Jurkat, Clone E6-1 (cell line): ENCODE measurements around the gene MAP2.
A peak's percentile ranks its signal among the peaks of the same experiment; 100 is the strongest.
"Not testable (repeated sequence)": the region's sequence is repeated elsewhere in the genome, so short reads cannot be mapped to it uniquely, and the experiment has no call there.

Experiments
- DNase-seq: peaks from one replicate; pipeline ENCODE4 v3.0.0-alpha.2; 2011; ENCODE audit warnings: low read depth, low spot score
- H3K4me3 ChIP-seq: 2 replicates; pipeline ENCODE4 v1.5.1; 2011; ENCODE audit warnings: mild to moderate bottlenecking, low read length, control low read depth, moderate library complexity

MAP2 gene

DNA sequence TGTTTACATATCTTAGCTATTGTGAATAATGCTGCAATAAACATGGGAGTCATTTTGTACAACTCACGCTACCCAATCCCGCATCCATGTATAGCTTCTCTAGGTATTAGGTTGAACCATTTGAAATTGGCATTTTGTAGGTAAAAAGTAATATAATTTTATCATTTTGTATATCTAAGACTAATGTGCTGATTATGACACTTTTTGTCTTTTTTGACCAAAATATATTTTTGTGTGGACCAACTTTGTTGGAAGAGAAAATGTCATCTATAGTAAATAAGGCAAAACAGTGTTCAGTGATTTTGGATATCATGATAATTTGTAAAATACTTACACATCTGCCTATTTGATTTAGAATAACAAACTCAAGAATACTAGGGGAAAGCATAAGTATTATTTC is 150.7 kb downstream of the MAP2 start:
- no peak overlapping the region for H3K4me3 ChIP-seq
- DNase-seq: no peak

DNA sequence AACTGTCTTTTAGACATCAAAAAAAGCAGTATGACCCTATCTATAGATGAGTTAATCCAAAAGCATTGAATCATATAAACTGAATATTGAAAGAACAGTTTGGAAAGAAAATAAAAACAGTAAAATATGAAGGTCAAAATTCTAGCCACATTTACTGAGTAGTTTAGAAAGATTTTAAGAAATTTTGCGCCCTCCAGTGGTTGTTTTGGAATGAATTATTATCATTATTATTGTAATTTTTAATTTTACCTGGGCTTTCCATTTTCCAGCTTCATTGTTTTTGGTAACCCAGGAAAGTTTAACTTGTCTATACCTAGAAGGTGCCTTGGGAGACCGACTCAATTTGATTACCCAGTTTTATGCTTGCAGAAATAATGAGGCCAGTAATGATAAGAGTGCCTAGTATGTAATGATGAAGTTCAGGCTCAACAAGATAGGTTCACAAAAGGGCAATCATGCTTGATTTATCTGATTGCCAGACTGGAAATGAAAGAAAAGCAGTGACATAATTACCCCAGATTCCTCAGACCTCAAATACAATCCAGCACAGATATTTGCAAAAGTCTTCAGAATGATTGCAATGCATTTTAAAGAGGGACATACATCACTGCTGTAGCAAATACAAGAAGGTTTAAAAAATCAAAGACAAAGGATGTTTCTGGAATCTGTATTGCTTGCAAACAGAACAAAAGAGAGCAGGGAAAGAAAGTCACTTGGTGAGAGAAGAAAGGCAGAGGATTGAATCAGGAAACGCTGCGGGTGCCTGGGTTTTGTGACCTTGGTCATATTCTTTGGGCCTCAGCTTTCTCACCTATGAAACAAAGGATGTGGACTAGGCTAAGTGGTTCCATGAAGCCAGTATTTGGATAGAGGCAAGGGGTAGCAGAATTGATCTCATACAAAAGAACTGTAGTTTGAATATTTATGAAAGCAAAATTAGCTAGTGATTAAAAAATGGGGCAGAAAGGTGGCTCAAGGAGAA is 153.8 kb downstream of the MAP2 start:
- no peak overlapping the region for H3K4me3 ChIP-seq
- peak; percentile 1 for DNase-seq

DNA sequence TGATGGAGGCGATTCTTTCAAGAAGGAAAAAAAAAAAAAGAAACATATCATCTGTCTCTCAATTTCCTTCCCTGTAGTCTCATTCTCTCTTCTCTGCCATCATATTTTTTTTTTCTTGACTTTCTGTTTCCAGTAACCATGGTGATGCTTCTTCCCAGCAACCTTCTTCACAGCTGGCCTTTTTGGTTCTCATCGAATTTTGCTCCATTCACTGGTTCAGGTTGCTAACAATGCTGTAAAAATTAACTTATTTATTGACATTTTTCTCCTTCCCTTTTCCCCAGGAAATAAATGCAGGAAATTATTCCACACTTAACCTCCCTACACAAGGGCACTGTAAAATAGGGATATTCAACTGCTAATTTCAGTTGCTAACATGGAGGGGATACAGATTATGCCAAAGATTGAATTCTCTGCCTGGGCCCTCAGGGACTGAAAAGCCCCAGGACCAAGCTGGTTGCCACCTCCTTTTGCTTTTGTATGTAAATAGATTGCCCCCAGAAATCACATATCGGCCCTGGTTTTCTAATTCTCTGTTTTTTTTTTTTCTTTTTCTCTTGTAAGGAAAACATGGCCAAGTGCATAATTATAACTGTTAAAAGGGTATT is 154.7 kb downstream of the MAP2 start:
- H3K4me3 ChIP-seq: no peak overlapping the region

DNA sequence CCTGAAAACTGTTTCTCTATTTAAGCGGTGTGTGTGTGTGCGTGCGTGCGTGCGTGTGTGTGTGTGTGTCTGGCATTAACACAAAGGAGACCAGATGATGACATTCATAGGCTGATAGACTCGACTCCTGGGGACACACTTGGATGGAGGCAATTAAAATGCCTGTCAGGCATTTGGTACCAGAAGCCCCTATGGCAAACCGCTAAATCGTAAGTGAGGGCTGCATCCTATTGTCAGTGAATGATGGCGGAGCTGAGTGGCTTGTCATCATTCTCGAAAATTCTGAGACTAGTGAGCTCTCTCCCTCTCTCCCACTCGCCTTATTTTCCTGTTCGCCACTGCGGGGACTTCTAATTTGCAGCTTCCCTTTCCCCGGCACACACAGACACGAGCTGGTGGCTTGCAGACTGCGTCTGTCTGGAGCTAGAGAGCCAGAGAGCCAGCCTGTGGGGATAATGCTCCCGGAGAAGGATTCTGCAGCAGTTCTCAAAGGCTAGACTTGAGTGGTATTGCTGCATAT is 155.4 kb downstream of the MAP2 start:
- DNase-seq: no peak
- no peak overlapping the region for H3K4me3 ChIP-seq

More for the DNA sequence above, 154.7 kb downstream of the MAP2 start:
- DNase-seq: no peak

DNA sequence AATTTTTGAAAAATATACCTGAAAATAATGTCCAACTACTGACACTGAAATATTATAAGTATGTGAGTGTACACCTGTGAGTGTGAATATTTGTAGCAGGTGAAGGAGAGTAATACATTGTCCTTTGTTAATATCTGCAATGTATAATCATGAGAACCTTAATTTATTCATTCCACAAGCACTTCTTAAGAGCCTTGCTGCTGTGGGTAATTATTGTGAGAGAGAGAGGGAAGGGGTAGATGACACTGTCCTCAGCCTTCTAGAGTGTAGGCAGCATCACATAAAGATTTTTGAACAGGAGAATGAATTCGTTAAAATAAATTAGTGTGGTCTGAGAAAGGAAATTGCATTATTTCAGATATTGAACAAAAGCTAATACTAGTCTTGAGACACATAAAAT is 157.2 kb downstream of the MAP2 start:
- no peak overlapping the region for H3K4me3 ChIP-seq
- no peak for DNase-seq

DNA sequence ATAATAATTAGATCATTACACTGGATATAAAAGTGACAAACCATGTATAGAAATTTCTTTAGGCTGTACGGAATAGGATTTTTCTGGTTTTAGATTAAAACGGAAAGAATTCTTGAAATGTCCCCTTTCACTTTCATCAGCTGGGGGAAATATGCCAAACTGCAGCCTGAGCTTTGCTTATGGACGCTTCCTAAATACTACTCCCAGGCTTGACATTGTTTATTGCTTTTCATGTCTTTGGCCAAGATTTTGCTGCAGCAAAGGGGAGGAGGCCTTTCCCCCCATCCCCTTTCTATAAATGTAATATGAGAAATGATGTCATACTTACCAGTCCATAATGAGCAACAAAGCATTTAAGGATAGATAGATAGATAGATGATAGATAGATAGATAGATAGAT is 158.4 kb downstream of the MAP2 start:
- no peak for DNase-seq
- no peak overlapping the region for H3K4me3 ChIP-seq

DNA sequence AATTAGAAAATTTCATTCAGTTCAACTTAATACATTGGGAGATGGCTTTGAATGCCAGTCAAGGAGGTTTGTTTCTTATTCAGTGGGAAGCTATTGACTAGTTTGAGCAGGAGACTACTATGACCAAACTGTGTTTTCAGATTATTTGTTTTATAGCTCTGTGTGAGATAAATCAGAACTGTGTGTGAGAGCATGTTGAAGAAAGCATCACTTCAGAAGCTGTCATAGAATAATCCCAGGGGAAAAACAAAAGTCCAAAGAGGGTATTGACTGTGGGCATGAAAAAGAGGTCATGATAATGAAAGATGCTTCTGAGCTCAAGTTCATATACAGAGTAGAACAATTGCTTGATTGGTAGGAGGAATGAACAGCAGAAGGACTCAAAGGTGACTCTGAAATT is 160.6 kb downstream of the MAP2 start:
- H3K4me3 ChIP-seq: no peak overlapping the region
- DNase-seq: no peak

DNA sequence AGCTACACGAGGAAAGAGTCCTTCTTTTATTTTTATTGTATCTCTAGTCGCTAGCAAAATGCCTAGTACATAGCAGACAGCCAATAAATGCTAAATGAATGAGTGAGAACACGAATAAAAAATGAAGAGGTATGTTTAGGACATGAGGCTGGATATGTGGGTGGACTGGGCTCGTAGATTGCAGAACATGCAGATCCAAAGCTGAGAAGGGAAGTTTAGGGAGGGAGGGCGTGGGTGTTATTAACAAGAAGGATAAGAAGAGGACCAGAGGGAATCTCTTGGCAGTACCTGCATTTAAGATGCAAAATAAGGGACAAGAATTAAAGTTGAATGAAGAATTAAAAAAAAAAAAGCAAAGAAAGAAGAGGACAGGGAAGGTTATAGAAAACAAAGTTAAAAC is 161.1 kb downstream of the MAP2 start:
- H3K4me3 ChIP-seq: no peak overlapping the region
- no peak for DNase-seq

DNA sequence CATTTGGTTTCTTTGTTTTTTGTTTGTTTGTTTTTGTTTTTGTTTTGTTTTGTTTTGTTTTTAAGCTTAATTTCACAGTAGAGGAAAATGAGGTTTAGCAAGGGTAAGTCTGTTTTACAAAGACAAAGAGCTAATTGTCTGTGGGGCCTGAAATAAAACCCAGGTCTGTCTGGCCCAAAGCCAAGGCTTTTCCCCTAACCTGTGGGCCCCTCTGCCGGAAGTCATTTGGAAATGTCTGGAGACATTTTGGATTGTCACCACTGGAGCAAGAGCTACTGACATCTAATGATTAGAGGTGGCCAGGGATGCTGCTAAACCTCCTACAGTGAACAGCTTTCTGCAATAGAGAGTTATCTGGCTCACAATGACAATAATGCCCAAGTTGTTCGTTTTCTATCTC is 167.2 kb downstream of the MAP2 start:
- no peak overlapping the region for H3K4me3 ChIP-seq
- DNase-seq: no peak

DNA sequence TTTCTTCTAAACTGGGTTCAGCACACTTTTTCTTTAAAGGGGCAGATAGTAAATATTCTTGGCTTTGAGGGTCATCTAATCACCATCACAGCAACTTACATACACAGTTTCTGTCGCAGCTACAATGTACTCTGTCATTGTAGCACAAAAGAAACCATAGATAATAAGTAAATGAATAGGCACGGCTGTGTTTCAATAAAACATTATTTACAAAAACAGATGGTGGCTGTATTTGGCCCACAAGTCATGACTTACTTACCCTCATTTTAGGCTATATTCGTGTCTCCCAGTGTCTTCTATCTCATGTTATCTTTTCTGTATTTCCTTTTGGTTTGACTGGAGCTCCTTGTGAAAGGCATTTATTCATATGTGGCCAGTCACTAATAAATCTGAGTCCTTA is 168.3 kb downstream of the MAP2 start:
- no peak for DNase-seq
- no peak overlapping the region for H3K4me3 ChIP-seq

DNA sequence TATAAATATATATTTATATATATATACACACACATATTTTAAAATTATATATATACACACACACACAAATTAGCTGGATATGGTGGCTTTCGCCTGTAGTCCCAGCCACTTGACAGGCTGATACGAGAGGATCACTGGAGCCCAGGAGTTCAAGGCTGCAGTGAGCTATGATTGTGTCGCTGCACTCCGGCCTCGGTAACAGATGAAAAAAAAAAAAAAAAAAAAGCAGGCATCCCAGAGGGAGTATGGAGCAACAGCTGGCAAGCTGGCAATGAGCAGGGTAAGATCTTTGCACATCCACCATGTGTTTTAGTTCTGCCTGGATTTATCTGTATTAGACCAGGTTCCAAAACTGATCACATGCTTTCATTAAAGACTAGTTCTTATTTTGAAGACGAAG is 170.1 kb downstream of the MAP2 start:
- no peak overlapping the region for H3K4me3 ChIP-seq
- no peak for DNase-seq

DNA sequence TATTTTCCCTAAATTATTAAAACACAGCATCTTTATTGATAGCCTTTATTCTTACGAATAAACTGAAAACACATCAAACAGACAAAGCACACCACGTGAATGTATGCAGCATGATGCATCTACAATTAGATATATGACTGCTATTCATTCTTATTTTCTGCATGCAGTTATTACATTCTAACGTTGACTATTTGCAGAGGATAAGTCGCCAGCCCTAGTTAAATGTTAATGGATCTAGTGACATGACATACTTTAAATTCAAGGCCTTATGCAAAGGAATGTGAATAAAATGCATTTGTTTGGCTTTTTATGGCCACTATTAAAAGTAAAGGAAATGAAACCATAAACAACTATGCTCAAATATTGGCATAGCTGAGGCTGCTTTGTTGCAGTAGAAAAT is 172.4 kb downstream of the MAP2 start:
- H3K4me3 ChIP-seq: no peak overlapping the region
- no peak for DNase-seq

DNA sequence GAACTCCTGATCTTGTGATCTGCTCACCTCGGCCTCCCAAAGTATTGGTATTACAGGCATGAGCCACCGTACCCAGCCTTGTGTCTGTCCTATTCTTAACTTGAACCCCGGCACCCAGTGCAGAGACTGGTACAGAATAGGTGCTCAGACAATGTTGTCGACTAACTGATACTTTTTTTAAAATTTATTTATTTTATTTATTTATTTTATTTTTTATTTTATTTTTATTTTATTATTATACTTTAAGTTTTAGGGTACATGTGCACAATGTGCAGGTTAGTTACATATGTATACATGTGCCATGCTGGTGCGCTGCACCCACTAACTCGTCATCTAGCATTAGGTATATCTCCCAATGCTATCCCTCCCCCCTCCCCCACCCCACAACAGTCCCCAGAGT is 174.4 kb downstream of the MAP2 start:
- not testable (repeated sequence) for DNase-seq, H3K4me3 ChIP-seq

DNA sequence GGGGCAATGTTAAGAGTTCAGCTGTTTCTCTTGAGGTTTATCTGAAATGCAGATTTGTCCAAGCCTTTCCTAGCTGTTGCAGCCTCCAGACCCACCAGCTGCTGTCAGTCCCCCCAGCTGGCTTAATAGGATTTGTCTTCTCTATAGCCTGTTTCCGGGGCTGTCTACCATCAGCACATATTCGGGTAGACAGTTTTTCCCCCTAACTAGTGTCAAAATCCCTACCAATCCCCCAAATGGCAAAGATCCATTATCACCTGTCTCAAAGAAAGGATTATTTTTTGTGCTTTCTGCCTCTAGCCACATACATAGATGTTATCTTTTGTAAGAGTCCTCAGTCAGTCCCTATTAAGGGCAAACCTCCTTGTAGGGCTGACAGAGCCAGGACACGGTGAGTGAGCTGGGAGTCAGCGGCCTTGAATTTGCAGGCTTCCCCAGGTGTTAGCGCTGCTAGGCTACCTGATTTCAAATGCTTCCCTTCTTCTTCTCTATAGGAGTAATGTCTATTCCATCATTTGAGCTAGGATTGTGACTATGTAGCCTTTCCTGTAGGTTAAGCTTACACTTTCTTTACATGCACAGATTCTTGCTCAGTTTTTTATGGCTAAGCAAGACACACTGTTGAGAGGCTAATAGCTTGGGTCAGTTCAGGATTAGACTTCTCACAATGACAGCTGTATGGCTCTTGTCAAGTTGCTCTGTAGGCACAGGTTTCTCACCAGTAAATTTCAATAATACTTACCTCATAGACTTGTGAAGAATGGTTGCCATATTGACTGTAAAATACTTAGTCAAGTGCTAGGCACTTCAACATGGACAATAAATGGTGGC is 176.7 kb downstream of the MAP2 start:
- DNase-seq: no peak
- no peak overlapping the region for H3K4me3 ChIP-seq

DNA sequence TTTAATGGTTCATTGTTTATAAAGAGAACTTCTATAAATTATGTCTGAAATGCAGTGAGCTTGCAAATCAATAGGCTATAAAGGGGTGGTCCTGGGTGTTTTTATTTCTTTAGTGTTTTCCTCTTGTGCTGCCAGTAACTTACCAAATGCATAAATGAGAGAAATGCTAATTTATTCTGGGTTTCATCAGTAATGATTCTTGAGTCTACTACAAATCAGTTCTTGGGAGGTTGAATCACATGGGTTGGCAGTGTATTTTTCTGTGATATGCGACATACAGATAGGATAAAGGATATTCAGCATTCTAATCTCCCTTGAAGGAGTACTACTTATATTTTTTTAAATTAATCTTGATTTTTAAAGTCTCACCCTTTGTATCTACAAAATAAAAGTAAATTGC is 177.7 kb downstream of the MAP2 start:
- H3K4me3 ChIP-seq: no peak overlapping the region
- DNase-seq: no peak

DNA sequence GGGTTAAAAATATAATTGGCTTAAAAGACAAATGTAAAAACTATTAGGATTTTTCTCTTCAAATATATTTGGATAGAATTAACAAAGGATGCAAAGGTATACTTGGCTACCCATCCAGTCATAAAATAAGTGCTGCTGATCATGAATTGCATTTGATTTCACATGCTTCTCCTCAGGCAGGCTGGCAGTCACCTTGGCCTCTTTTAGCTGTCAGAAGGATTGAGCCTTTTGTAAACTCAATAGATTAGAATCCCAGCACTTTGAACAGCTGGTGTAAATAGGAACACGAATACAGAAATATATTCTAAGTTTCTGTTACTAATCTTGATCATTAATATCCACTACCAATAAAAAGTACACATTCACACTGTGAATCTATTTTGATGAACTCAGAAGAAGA is 178.4 kb downstream of the MAP2 start:
- no peak for DNase-seq
- H3K4me3 ChIP-seq: no peak overlapping the region

DNA sequence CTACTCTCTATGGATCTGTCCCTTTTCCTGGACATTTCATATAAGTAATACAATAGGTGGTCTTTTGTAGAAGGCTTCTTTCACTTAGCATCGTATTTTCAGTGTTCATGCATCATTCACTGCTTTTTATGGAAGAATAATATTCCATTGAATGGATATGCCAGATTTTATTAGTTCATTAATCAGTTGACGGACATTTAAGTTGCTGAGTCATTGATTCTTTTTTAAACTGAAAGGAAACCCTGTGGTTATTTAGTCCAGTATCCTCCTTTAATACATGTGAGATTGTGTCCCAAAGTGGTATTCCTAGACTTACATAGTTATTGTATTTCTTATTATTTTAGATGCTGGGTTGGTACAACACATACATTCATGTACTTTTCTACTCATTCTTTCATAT is 185.7 kb downstream of the MAP2 start:
- no peak overlapping the region for H3K4me3 ChIP-seq
- DNase-seq: no peak

DNA sequence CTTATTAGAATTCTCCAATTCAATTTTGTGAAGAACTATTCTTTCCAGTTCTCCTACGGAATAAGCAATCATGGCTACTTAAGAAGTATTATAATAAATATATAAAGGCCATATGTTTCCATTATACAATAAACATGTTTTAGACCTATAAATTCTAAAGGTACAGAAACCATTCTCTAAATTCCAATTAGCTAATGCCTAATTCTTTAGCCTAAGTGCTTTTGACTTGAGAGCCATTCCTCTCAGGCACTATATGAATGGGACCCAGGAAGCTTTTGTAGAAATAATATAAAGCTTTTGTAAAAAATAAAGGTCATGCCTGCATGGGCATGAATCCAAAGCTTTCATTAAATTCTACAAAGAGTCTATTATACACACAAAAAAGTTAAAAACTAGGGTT is 186.8 kb downstream of the MAP2 start:
- no peak for DNase-seq
- H3K4me3 ChIP-seq: no peak overlapping the region

DNA sequence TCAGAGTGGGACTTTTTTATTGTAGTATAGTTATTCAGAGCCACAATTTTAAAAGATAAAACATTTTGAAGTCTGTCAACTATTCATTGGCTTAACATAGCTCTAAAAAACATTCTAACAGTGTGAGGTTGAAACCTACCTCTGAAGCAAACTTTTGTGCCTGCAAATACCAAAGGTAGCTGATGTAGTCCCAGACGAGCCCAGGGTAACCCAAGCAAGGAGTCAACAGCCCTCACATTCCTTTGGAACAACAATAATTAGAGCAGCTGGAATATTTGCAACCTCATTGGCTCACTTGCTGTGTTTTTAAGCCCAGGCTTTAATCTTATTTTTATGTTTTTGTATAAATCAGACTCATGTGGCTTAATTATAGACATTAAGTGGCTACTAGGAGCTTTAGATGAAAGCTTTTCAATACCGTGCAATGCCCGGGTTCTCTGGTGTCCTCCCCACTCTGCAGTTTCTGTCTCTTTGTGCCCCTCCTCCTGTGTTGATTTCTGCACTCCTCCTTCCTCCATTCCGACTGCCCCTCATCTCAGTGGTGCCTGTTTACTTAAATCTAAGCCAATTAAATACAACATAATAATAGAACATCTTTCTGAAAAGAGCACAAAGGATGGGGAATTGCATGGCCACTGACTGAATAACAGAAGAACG is 189.9 kb downstream of the MAP2 start:
- DNase-seq: no peak
- H3K4me3 ChIP-seq: no peak overlapping the region
